GM21381 (cell line): ENCODE data around the gene ZSCAN20.
"Not testable (repeated sequence)": the region's sequence is repeated elsewhere in the genome, so short reads cannot be mapped to it uniquely, and the experiment has no call there.

ENCODE experiments used
- ATAC-seq: cut with Tn5 transposase; IDR thresholded peaks from one replicate; pipeline ENCODE4 v1.9.1; 2021; ENCODE audit warnings: mild to moderate bottlenecking, moderate library complexity; ENCODE audit not compliant: unreplicated experiment

ZSCAN20 gene

GRCh38 chr1:33473900-33474299 lies 1.5 kb downstream of the ZSCAN20 start:
- ATAC-seq: no peak

GRCh38 chr1:33477451-33477850 lies 5.0 kb downstream of the ZSCAN20 start:
- ATAC-seq: no peak

- ATAC-seq: no peak
Observed at GRCh38 chr1:33482412-33482811, 10.0 kb downstream of the ZSCAN20 start.

GRCh38 chr1:33488624-33489023 lies 16.2 kb downstream of the ZSCAN20 start:
- no peak for ATAC-seq

GRCh38 chr1:33494929-33495328 lies 22.5 kb downstream of the ZSCAN20 start:
- ATAC-seq: no peak

GRCh38 chr1:33497410-33497809 lies 25.0 kb downstream of the ZSCAN20 start:
- no peak for ATAC-seq

GRCh38 chr1:33500547-33500946 lies 28.1 kb downstream of the ZSCAN20 start:
- no peak for ATAC-seq

GRCh38 chr1:33501309-33501708 lies 28.9 kb downstream of the ZSCAN20 start:
- ATAC-seq: no peak

GRCh38 chr1:33501774-33502173 lies 29.3 kb downstream of the ZSCAN20 start:
- ATAC-seq: no peak

- no peak for ATAC-seq
Observed at GRCh38 chr1:33502726-33503125, 30.3 kb downstream of the ZSCAN20 start.

GRCh38 chr1:33503506-33503905 lies 31.1 kb downstream of the ZSCAN20 start:
- no peak for ATAC-seq

GRCh38 chr1:33507661-33508060 lies 35.2 kb downstream of the ZSCAN20 start:
- no peak for ATAC-seq

GRCh38 chr1:33508151-33508550 lies 35.7 kb downstream of the ZSCAN20 start:
- no peak for ATAC-seq

- ATAC-seq: not testable (repeated sequence)
Observed at GRCh38 chr1:33509276-33509675, 36.8 kb downstream of the ZSCAN20 start.

GRCh38 chr1:33512226-33513011 lies 40.0 kb downstream of the ZSCAN20 start:
- ATAC-seq: no peak

- ATAC-seq: no peak
Observed at GRCh38 chr1:33515112-33515511, 42.7 kb downstream of the ZSCAN20 start.

GRCh38 chr1:33515607-33516006 lies 43.2 kb downstream of the ZSCAN20 start:
- no peak for ATAC-seq

- ATAC-seq: no peak
Observed at GRCh38 chr1:33516428-33516827, 44.0 kb downstream of the ZSCAN20 start.

GRCh38 chr1:33516891-33517567 lies 44.6 kb downstream of the ZSCAN20 start:
- no peak for ATAC-seq

- no peak for ATAC-seq
Observed at GRCh38 chr1:33517596-33518250, 45.3 kb downstream of the ZSCAN20 start.

- no peak for ATAC-seq
Observed at GRCh38 chr1:33519240-33519884, 46.9 kb downstream of the ZSCAN20 start.
